Measurements from ENCODE around the gene RGMB.

GRCh38 chr5:98769959-98770208 lies 3.6 kb upstream of the RGMB start:
- TF ChIP-seq CTCF (tag by site-specific recombination; IDR thresholded peaks at IDR 0.05) = no peak
- no peak for TF ChIP-seq ZNF112 (tag by site-specific recombination; IDR thresholded peaks at IDR 0.05)
- TF ChIP-seq PATZ1 (tag by site-specific recombination; IDR thresholded peaks at IDR 0.05) = no peak
- TF ChIP-seq ZBTB21 (tag by site-specific recombination; IDR thresholded peaks at IDR 0.05) = no peak
- TF ChIP-seq ZNF624 (tag by site-specific recombination; IDR thresholded peaks at IDR 0.05) = no peak

All from HEK293 (cell line).